OCI-LY3 (cell line): Measurements from ENCODE around the gene S1PR4.

Experiments
- CTCF ChIP-seq: fragments of 200-600, 300-600 bp; sonication (generic); IDR thresholded peaks from 2 replicates; pipeline ENCODE4 v1.5.1; 2014; ENCODE audit warnings: antibody characterized with exemption, low read length, low read depth
- EZH2phosphoT487 ChIP-seq: fragments of 200-600 bp; shearing (Covaris generic); IDR thresholded peaks from 2 replicates; pipeline ENCODE4 v1.6.1; 2018; ENCODE audit warnings: antibody characterized with exemption, mixed run types, low read depth

DNA sequence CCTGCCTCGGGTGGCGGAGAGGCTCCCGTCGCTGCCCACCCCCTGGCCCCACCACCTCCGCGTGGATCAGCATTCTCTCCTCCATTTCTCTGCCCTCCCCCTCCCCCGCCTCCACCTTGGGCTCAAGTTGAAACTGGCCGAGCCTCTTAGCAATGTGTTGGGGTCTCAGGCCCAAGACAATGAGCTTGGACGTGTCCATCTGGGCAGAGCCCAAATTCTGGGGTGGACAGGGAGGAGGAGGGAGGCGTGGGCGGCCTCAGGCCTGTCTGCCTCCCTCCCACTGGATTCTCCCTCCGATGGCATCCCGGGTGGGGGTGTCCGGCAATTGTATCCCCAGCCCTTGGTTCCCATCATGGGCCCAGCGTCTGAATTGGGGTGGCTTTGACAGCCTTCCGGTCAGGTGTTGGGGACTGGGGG is 47.1 kb downstream of the S1PR4 start:
- TF ChIP-seq CTCF (no peak), EZH2phosphoT487 (no peak)
